Measurements from ENCODE around the gene LVRN.
A peak's percentile ranks its signal among the peaks of the same experiment; 100 is the strongest.

LVRN gene

DNA sequence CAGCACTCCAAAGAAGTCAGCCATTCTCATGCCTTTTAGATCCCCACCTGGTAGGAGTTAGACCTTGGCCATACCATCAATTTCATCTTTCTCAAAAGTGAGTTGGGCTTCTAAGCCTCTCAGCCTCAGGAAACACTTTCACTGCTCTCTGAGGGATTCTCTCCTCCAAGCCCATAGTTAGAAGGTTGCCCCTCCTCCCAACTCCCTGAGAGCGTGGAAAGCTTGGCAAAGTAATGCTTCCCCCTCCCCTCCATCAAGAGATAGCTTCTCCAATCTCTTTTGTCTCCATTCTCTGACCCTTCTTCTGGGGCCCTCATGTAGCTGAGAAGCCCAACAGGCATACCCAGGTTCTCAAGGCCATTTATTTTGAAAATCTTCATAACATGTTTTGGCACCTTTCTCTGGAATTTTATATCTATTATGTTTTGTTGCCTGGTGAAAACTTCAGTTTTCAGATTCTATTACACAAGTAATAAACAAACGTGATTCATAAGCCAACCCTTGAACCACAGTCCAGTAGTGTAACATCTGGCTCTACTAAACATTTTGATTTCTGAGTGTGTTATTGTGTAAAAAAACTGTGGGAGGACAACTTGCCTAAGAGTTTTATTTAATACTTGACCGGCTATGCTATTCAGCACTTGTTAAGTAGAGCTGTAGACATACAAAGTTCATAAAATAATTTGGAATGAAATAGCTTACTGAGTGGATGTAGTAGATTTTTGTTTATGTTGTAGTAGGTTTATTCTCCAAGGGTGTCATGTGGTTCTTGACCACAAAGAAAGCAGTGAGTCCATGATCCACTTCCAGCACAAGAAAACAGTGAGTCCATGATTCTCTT lies 17.1 kb downstream of the LVRN start:
- peak; percentile 81 for DNase-seq (ENCODE audit: low read depth)
- H3K4me3 ChIP-seq (ENCODE audit: low read depth, low read length) = no peak overlapping the region
- TF ChIP-seq, protein P1, sequence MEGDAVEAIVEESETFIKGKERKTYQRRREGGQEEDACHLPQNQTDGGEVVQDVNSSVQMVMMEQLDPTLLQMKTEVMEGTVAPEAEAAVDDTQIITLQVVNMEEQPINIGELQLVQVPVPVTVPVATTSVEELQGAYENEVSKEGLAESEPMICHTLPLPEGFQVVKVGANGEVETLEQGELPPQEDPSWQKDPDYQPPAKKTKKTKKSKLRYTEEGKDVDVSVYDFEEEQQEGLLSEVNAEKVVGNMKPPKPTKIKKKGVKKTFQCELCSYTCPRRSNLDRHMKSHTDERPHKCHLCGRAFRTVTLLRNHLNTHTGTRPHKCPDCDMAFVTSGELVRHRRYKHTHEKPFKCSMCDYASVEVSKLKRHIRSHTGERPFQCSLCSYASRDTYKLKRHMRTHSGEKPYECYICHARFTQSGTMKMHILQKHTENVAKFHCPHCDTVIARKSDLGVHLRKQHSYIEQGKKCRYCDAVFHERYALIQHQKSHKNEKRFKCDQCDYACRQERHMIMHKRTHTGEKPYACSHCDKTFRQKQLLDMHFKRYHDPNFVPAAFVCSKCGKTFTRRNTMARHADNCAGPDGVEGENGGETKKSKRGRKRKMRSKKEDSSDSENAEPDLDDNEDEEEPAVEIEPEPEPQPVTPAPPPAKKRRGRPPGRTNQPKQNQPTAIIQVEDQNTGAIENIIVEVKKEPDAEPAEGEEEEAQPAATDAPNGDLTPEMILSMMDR (conservative IDR thresholded peaks at IDR 0.05; ENCODE audit: low read depth, low read length) = no peak

DNA sequence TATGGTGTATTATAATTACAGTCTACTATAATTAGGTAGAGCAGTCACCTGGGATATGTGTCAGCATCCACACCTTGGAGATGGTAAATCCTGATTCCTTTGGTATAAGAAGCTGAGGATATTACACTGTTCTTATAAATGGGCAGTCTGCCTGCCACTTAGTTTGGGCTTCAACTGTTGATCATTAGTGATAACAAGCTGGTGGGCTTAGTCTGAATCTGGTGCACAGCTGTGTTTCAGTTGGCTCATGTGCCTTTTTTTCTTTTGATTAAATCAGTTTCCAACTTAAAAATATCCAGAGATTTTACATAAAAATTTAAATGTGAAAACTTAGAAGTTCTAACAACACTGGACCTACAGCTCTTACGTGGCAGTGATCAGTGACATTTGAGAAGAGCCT lies 21.2 kb downstream of the LVRN start:
- no peak overlapping the region for H3K4me3 ChIP-seq (ENCODE audit: low read depth, low read length)
- TF ChIP-seq, protein P1 (conservative IDR thresholded peaks at IDR 0.05; ENCODE audit: low read depth, low read length) = no peak
- no peak for DNase-seq (ENCODE audit: low read depth)

DNA sequence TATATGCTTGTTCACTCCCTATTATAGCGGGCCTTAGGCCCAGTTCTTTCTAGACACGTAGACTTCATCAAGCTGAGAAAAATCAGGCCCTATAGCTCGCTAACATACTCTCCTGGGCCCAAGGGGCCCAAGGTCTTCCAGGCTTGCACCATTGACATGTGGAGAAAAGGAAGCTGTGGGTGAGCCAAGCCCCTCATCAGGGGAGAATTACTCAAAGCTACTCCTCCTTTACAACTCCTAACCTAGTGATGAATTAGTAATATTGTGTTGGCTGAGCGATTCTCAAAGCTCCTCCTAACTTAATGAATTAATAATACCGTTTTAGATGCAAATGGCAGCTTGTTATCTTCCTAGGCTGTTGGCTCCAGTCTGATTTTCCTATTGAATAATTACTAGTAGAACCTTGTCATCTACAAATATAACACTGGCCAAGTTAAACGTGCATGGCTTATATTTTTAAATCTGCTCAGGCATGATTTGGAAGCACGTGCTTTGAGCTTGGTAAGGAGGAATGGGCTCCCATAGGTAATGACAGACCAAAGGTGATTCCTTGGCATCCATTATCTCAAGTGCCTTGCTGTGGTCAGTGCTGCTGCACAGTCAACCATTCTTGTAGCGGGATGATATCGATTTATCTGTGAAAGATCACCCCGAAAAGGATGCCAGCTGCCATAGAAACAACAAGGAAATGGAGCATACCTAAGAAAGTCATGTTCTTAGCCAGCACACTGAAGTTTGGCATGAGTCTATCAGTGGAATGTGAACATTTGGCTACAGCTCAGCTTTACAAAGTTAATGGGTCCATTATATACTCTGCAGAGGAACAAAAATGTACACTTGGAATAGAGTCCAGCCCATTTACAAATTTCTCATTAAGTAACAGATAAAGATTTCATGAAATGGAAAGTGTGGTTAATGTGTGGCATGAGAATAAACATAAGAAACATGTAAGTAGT lies 23.8 kb downstream of the LVRN start:
- TF ChIP-seq, protein P1 (conservative IDR thresholded peaks at IDR 0.05; ENCODE audit: low read depth, low read length) = no peak
- H3K4me3 ChIP-seq (ENCODE audit: low read depth, low read length) = no peak overlapping the region
- DNase-seq (ENCODE audit: low read depth) = peak; percentile 79

DNA sequence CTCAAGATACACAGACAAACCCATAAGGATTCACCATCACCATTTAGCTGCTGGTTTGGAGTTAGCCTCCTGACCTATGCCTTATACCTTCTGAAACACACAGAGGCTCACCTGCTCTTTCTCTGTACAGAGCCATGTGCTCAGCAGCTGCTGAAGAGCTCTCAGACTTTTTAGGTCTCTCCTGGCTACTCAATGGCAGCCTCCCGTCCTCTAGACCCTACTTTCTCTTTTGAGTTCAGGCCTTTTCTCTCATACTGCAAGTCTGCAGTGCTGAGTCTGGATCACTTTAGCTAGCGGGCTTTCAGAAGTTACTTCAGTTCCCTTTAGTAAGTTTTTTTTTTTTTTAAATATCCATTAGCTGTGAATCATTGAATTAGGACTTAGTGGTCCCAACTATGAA lies 25.7 kb downstream of the LVRN start:
- no peak overlapping the region for H3K4me3 ChIP-seq (ENCODE audit: low read depth, low read length)
- TF ChIP-seq, protein P1 (conservative IDR thresholded peaks at IDR 0.05; ENCODE audit: low read depth, low read length) = no peak
- DNase-seq (ENCODE audit: low read depth) = no peak

DNA sequence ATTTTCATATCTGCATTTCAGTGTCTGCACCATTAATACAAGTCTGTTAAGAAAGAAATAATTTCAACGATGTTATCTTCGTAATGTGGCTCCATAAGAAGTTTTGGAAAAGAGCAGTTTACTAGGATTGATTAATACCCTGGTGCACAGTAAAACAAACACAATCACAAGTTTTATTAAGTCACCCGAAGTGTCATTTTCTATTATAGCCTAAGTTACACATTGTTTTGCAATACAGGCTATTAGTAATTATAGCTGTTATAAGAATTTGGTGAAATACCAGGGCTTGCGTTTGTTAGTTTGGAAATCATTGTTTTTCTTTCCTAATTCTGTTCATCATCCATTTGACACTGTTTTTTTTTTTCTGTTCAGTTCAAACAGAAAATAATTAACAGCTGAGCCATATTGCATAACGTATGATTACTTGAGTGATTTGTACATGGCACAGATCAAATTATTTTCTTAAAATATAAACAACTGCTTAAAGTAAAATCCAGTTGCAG lies 30.6 kb downstream of the LVRN start:
- no peak for DNase-seq (ENCODE audit: low read depth)
- TF ChIP-seq, protein P1 (conservative IDR thresholded peaks at IDR 0.05; ENCODE audit: low read depth, low read length) = no peak
- no peak overlapping the region for H3K4me3 ChIP-seq (ENCODE audit: low read depth, low read length)

DNA sequence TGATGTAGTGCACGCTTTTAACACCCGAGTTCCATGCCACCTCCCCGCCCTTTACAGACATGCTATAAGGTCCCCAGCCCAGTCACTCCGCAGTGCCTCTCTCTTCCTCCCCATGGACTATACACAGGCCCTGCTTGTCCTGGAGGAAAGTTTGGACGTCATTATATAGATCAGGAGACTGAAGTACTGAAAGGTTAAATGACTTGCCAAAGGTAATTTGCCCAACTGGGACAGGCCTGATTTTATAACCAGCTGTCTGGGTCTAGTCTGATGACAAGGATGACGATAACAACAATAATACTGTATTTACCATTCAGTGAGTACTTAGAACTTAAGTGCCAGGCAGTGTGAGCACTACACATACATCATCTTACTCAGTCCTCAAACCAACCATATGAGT lies 33.1 kb downstream of the LVRN start:
- TF ChIP-seq, protein P1 (conservative IDR thresholded peaks at IDR 0.05; ENCODE audit: low read depth, low read length) = no peak

More for the DNA sequence above, 33.1 kb downstream of the LVRN start:
- no peak overlapping the region for H3K4me3 ChIP-seq (ENCODE audit: low read depth, low read length)
- no peak for DNase-seq (ENCODE audit: low read depth)
